Activated naive CD8-positive, alpha-beta T cell (primary cell): ENCODE results near the gene WDR59.
"Not testable (repeated sequence)": the region's sequence is repeated elsewhere in the genome, so short reads cannot be mapped to it uniquely, and the experiment has no call there.

Source experiments
- H3K27ac Mint-ChIP-seq: one replicate; pipeline ENCODE4 v1.8.0; 2021; ENCODE audit warnings: mixed read lengths
- H3K27me3 Mint-ChIP-seq: one replicate; pipeline ENCODE4 v1.8.0; 2021; ENCODE audit warnings: mixed read lengths
- H3K36me3 Mint-ChIP-seq: one replicate; pipeline ENCODE4 v1.8.0; 2021; ENCODE audit warnings: mixed read lengths
- H3K4me1 Mint-ChIP-seq: one replicate; pipeline ENCODE4 v1.8.0; 2021; ENCODE audit warnings: low read depth, mixed read lengths
- H3K4me3 Mint-ChIP-seq: one replicate; pipeline ENCODE4 v1.8.0; 2021; ENCODE audit warnings: mild to moderate bottlenecking, mixed read lengths
- H3K9me3 Mint-ChIP-seq: one replicate; pipeline ENCODE4 v1.8.0; 2021; ENCODE audit warnings: low read depth, mixed read lengths

WDR59 gene

GRCh38 chr16:75019007-75019406 lies 34.1 kb upstream of the WDR59 start:
- Mint-ChIP-seq H3K4me1 (peaks cover 9% of the 10 kb centered on the region), H3K4me3 (no peak overlapping the region), H3K27me3 (no peaks in the 10 kb centered on the region), H3K36me3 (peaks cover 10% of the 10 kb centered on the region), H3K27ac (no peak overlapping the region), H3K9me3 (no peaks in the 10 kb centered on the region)

GRCh38 chr16:75017670-75018525 lies 33.0 kb upstream of the WDR59 start:
- Mint-ChIP-seq H3K27me3 (no peaks in the 10 kb centered on the region), H3K4me3 (no peak overlapping the region), H3K9me3 (no peaks in the 10 kb centered on the region), H3K4me1 (peaks cover 6% of the 10 kb centered on the region), H3K36me3 (peaks cover 10% of the 10 kb centered on the region), H3K27ac (no peak overlapping the region)

GRCh38 chr16:75016451-75017081 lies 31.6 kb upstream of the WDR59 start:
- peaks cover 15% of the 10 kb centered on the region for H3K4me1 Mint-ChIP-seq
- not testable (repeated sequence) for H3K4me3 Mint-ChIP-seq, H3K27ac Mint-ChIP-seq

GRCh38 chr16:75014318-75014717 lies 29.4 kb upstream of the WDR59 start:
- H3K27me3 Mint-ChIP-seq: no peaks in the 10 kb centered on the region
- peaks cover 18% of the 10 kb centered on the region for H3K4me1 Mint-ChIP-seq
- H3K27ac Mint-ChIP-seq: no peak overlapping the region
- no peak overlapping the region for H3K4me3 Mint-ChIP-seq
- no peaks in the 10 kb centered on the region for H3K9me3 Mint-ChIP-seq
- no peaks in the 10 kb centered on the region for H3K36me3 Mint-ChIP-seq

More at GRCh38 chr16:75016451-75017081, 31.6 kb upstream of the WDR59 start:
- not testable (repeated sequence) for H3K9me3 Mint-ChIP-seq, H3K36me3 Mint-ChIP-seq, H3K27me3 Mint-ChIP-seq

- H3K27me3 Mint-ChIP-seq, H3K9me3 Mint-ChIP-seq, H3K27ac Mint-ChIP-seq, H3K36me3 Mint-ChIP-seq, H3K4me3 Mint-ChIP-seq: not testable (repeated sequence)
- H3K4me1 Mint-ChIP-seq: peaks cover 18% of the 10 kb centered on the region
Measured at GRCh38 chr16:75013123-75013522, 28.2 kb upstream of the WDR59 start.

GRCh38 chr16:75012380-75013081 lies 27.6 kb upstream of the WDR59 start:
- Mint-ChIP-seq H3K36me3 (no peaks in the 10 kb centered on the region), H3K27me3 (no peaks in the 10 kb centered on the region), H3K9me3 (no peaks in the 10 kb centered on the region), H3K4me1 (peaks cover 18% of the 10 kb centered on the region), H3K27ac (peak overlapping the region; percentile 64), H3K4me3 (no peak overlapping the region)

GRCh38 chr16:75011634-75012307 lies 26.8 kb upstream of the WDR59 start:
- Mint-ChIP-seq H3K4me1 (peaks cover 18% of the 10 kb centered on the region), H3K9me3 (no peaks in the 10 kb centered on the region), H3K27ac (peak overlapping the region; percentile 85), H3K4me3 (no peak overlapping the region), H3K36me3 (no peaks in the 10 kb centered on the region), H3K27me3 (no peaks in the 10 kb centered on the region)

GRCh38 chr16:75010427-75010826 lies 25.5 kb upstream of the WDR59 start:
- no peaks in the 10 kb centered on the region for H3K36me3 Mint-ChIP-seq
- H3K9me3 Mint-ChIP-seq: no peaks in the 10 kb centered on the region
- H3K27ac Mint-ChIP-seq: no peak overlapping the region

GRCh38 chr16:75007443-75007842 lies 22.5 kb upstream of the WDR59 start:
- peaks cover 12% of the 10 kb centered on the region for H3K4me1 Mint-ChIP-seq
- H3K27ac Mint-ChIP-seq: no peak overlapping the region
- no peaks in the 10 kb centered on the region for H3K9me3 Mint-ChIP-seq

More at GRCh38 chr16:75010427-75010826, 25.5 kb upstream of the WDR59 start:
- Mint-ChIP-seq H3K27me3 (no peaks in the 10 kb centered on the region), H3K4me1 (peaks cover 18% of the 10 kb centered on the region), H3K4me3 (no peak overlapping the region)

GRCh38 chr16:75005697-75006096 lies 20.8 kb upstream of the WDR59 start:
- Mint-ChIP-seq H3K27me3 (no peaks in the 10 kb centered on the region), H3K4me1 (no peaks in the 10 kb centered on the region), H3K36me3 (no peaks in the 10 kb centered on the region), H3K27ac (no peak overlapping the region), H3K4me3 (no peak overlapping the region), H3K9me3 (no peaks in the 10 kb centered on the region)

More at GRCh38 chr16:75007443-75007842, 22.5 kb upstream of the WDR59 start:
- no peak overlapping the region for H3K4me3 Mint-ChIP-seq
- no peaks in the 10 kb centered on the region for H3K36me3 Mint-ChIP-seq
- H3K27me3 Mint-ChIP-seq: no peaks in the 10 kb centered on the region

GRCh38 chr16:75004460-75004859 lies 19.5 kb upstream of the WDR59 start:
- Mint-ChIP-seq H3K4me1 (peaks cover 5% of the 10 kb centered on the region), H3K36me3 (no peaks in the 10 kb centered on the region), H3K27me3 (peaks cover 3% of the 10 kb centered on the region), H3K4me3 (no peak overlapping the region), H3K9me3 (no peaks in the 10 kb centered on the region), H3K27ac (no peak overlapping the region)

GRCh38 chr16:75003931-75004330 lies 19.0 kb upstream of the WDR59 start:
- Mint-ChIP-seq H3K9me3 (no peaks in the 10 kb centered on the region), H3K36me3 (no peaks in the 10 kb centered on the region), H3K27me3 (peaks cover 3% of the 10 kb centered on the region), H3K4me3 (no peak overlapping the region), H3K27ac (no peak overlapping the region), H3K4me1 (peaks cover 5% of the 10 kb centered on the region)

GRCh38 chr16:75002474-75002873 lies 17.6 kb upstream of the WDR59 start:
- H3K36me3 Mint-ChIP-seq: no peaks in the 10 kb centered on the region
- H3K4me3 Mint-ChIP-seq: no peak overlapping the region
- no peaks in the 10 kb centered on the region for H3K9me3 Mint-ChIP-seq
- H3K27ac Mint-ChIP-seq: no peak overlapping the region
- peaks cover 10% of the 10 kb centered on the region for H3K4me1 Mint-ChIP-seq
- peaks cover 3% of the 10 kb centered on the region for H3K27me3 Mint-ChIP-seq

GRCh38 chr16:75000481-75001081 lies 15.7 kb upstream of the WDR59 start:
- H3K4me3 Mint-ChIP-seq: peak overlapping the region; percentile 76
- no peaks in the 10 kb centered on the region for H3K9me3 Mint-ChIP-seq
- H3K4me1 Mint-ChIP-seq: peaks cover 10% of the 10 kb centered on the region
- peak overlapping the region; percentile 30 for H3K27ac Mint-ChIP-seq
- no peaks in the 10 kb centered on the region for H3K36me3 Mint-ChIP-seq
- H3K27me3 Mint-ChIP-seq: peaks cover 4% of the 10 kb centered on the region
